Measurements from ENCODE around the gene ST8SIA2. TPM values are rescaled to one million over a fixed set of nuclear protein-coding genes. Genes with fewer than 3 reads are reported as not detected.

The ST8SIA2 gene
- total RNA-seq, 1 donor: 0.36 TPM

GRCh38 chr15:92391640-92392039 is 2.0 kb upstream of the ST8SIA2 start:
- H3K79me2 ChIP-seq (ENCODE audit: insufficient read depth, low read length): no peaks in the 10 kb centered on the region
- H2AFZ ChIP-seq (ENCODE audit: low read length): no peak overlapping the region
- H3K36me3 ChIP-seq (ENCODE audit: insufficient read depth, low read length): no peaks in the 10 kb centered on the region
- H4K20me1 ChIP-seq (ENCODE audit: insufficient read depth, low read length): no peaks in the 10 kb centered on the region
- H3K4me3 ChIP-seq (ENCODE audit: insufficient read depth, low read length): no peak overlapping the region
- H3K27me3 ChIP-seq (ENCODE audit: insufficient read depth, low read length): peaks cover 43% of the 10 kb centered on the region
- H3K27ac ChIP-seq (ENCODE audit: low read depth, low read length): no peak overlapping the region
- no peaks in the 10 kb centered on the region for H3K9me3 ChIP-seq (ENCODE audit: low read depth, low read length)
- peak; percentile 42 for TF ChIP-seq CTCF (IDR thresholded peaks at IDR 0.05; ENCODE audit: extremely low read depth, low read depth, low read length)
- DNase-seq (ENCODE audit: insufficient read length, low spot score, missing footprints): no peak
- no peak overlapping the region for H3K4me2 ChIP-seq (ENCODE audit: insufficient read depth, low read length)
- no peaks in the 10 kb centered on the region for H3K4me1 ChIP-seq (ENCODE audit: insufficient read depth, low read length)

GRCh38 chr15:92392462-92392861 is 1.2 kb upstream of the ST8SIA2 start:
- Histone ChIP-seq H4K20me1 (ENCODE audit: insufficient read depth, low read length) (no peaks in the 10 kb centered on the region), H2AFZ (ENCODE audit: low read length) (no peak overlapping the region), H3K27me3 (ENCODE audit: insufficient read depth, low read length) (peaks cover 43% of the 10 kb centered on the region), H3K36me3 (ENCODE audit: insufficient read depth, low read length) (no peaks in the 10 kb centered on the region), H3K4me1 (ENCODE audit: insufficient read depth, low read length) (no peaks in the 10 kb centered on the region), H3K79me2 (ENCODE audit: insufficient read depth, low read length) (no peaks in the 10 kb centered on the region), H3K9me3 (ENCODE audit: low read depth, low read length) (no peaks in the 10 kb centered on the region), H3K4me2 (ENCODE audit: insufficient read depth, low read length) (no peak overlapping the region), H3K4me3 (ENCODE audit: insufficient read depth, low read length) (no peak overlapping the region), H3K27ac (ENCODE audit: low read depth, low read length) (no peak overlapping the region)
- TF ChIP-seq CTCF (IDR thresholded peaks at IDR 0.05; ENCODE audit: extremely low read depth, low read depth, low read length): no peak
- DNase-seq (ENCODE audit: insufficient read length, low spot score, missing footprints): no peak

GRCh38 chr15:92393980-92394308 is 263 bp downstream of the ST8SIA2 start:
- Histone ChIP-seq H3K4me3 (ENCODE audit: insufficient read depth, low read length) (no peak overlapping the region), H3K4me2 (ENCODE audit: insufficient read depth, low read length) (no peak overlapping the region), H3K79me2 (ENCODE audit: insufficient read depth, low read length) (no peaks in the 10 kb centered on the region), H3K27ac (ENCODE audit: low read depth, low read length) (no peak overlapping the region), H3K36me3 (ENCODE audit: insufficient read depth, low read length) (no peaks in the 10 kb centered on the region), H3K27me3 (ENCODE audit: insufficient read depth, low read length) (peaks cover 41% of the 10 kb centered on the region), H4K20me1 (ENCODE audit: insufficient read depth, low read length) (no peaks in the 10 kb centered on the region), H2AFZ (ENCODE audit: low read length) (no peak overlapping the region), H3K4me1 (ENCODE audit: insufficient read depth, low read length) (no peaks in the 10 kb centered on the region), H3K9me3 (ENCODE audit: low read depth, low read length) (no peaks in the 10 kb centered on the region)
- DNase-seq (ENCODE audit: insufficient read length, low spot score, missing footprints): no peak
- no peak for TF ChIP-seq CTCF (IDR thresholded peaks at IDR 0.05; ENCODE audit: extremely low read depth, low read depth, low read length)

GRCh38 chr15:92394309-92395097 is 822 bp downstream of the ST8SIA2 start:
- H3K27me3 ChIP-seq (ENCODE audit: insufficient read depth, low read length): peaks cover 41% of the 10 kb centered on the region
- H3K79me2 ChIP-seq (ENCODE audit: insufficient read depth, low read length): no peaks in the 10 kb centered on the region
- no peak overlapping the region for H3K4me3 ChIP-seq (ENCODE audit: insufficient read depth, low read length)
- H3K36me3 ChIP-seq (ENCODE audit: insufficient read depth, low read length): no peaks in the 10 kb centered on the region
- DNase-seq (ENCODE audit: insufficient read length, low spot score, missing footprints): no peak
- H3K27ac ChIP-seq (ENCODE audit: low read depth, low read length): no peak overlapping the region
- H2AFZ ChIP-seq (ENCODE audit: low read length): no peak overlapping the region
- H4K20me1 ChIP-seq (ENCODE audit: insufficient read depth, low read length): no peaks in the 10 kb centered on the region
- H3K9me3 ChIP-seq (ENCODE audit: low read depth, low read length): no peaks in the 10 kb centered on the region
- TF ChIP-seq CTCF (IDR thresholded peaks at IDR 0.05; ENCODE audit: extremely low read depth, low read depth, low read length): no peak
- no peaks in the 10 kb centered on the region for H3K4me1 ChIP-seq (ENCODE audit: insufficient read depth, low read length)
- H3K4me2 ChIP-seq (ENCODE audit: insufficient read depth, low read length): no peak overlapping the region
